Measurements from ENCODE around the gene FAM181B.

FAM181B gene

GRCh38 chr11:82682003-82682751 is 51.5 kb downstream of the FAM181B start:
- DNase-seq (ENCODE audit: low read depth in 2 of 2) = peak; percentile 29 to 31

GRCh38 chr11:82680252-82680651 is 53.4 kb downstream of the FAM181B start:
- DNase-seq (ENCODE audit: low read depth in 2 of 2) = no peak

Measured in fibroblast of skin of left biceps (primary cell).